Measurements from ENCODE around the gene PHF13.

GRCh38 chr1:6627841-6628545, 14.5 kb downstream of the PHF13 start:
- TF ChIP-seq, protein P1, sequence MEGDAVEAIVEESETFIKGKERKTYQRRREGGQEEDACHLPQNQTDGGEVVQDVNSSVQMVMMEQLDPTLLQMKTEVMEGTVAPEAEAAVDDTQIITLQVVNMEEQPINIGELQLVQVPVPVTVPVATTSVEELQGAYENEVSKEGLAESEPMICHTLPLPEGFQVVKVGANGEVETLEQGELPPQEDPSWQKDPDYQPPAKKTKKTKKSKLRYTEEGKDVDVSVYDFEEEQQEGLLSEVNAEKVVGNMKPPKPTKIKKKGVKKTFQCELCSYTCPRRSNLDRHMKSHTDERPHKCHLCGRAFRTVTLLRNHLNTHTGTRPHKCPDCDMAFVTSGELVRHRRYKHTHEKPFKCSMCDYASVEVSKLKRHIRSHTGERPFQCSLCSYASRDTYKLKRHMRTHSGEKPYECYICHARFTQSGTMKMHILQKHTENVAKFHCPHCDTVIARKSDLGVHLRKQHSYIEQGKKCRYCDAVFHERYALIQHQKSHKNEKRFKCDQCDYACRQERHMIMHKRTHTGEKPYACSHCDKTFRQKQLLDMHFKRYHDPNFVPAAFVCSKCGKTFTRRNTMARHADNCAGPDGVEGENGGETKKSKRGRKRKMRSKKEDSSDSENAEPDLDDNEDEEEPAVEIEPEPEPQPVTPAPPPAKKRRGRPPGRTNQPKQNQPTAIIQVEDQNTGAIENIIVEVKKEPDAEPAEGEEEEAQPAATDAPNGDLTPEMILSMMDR (conservative IDR thresholded peaks at IDR 0.05 in 1 of 2, IDR thresholded peaks at IDR 0.05 in 1 of 2; ENCODE audit: low read depth in 1 of 2, low read length in 2 of 2) = no peak
- TF ChIP-seq EZH2 (IDR thresholded peaks at IDR 0.05; ENCODE audit: low read length, missing control alignments) = no peak

All from fibroblast of lung (primary cell).